ENCODE measurements around the gene HVCN1.

The HVCN1 gene

GRCh38 chr12:110615171-110615570 is 73.7 kb downstream of the HVCN1 start:
- H3K9me2 ChIP-seq (ENCODE audit: low read depth, low read length), result no peaks in the 10 kb centered on the region
- H3K27me3 ChIP-seq (ENCODE audit: insufficient read depth, low read length), result no peaks in the 10 kb centered on the region
- no peaks in the 10 kb centered on the region for H3K36me3 ChIP-seq (ENCODE audit: insufficient read depth, low read length)
- peak overlapping the region; percentile 86 for H3K4me2 ChIP-seq (ENCODE audit: low read length)
- no peaks in the 10 kb centered on the region for H3K9me3 ChIP-seq (ENCODE audit: low read length)
- H3K4me1 ChIP-seq (ENCODE audit: insufficient read depth, low read length, severe bottlenecking), result peaks cover 41% of the 10 kb centered on the region
- no peaks in the 10 kb centered on the region for H4K20me1 ChIP-seq (ENCODE audit: insufficient read depth, low read length)
- H2AFZ ChIP-seq (ENCODE audit: low read length), result no peak overlapping the region
- peak overlapping the region; percentile 75; the same call in 1 of the 2 replicates for H3K9ac ChIP-seq (ENCODE audit: low read length)
- no peak for TF ChIP-seq CTCF (IDR thresholded peaks at IDR 0.05; ENCODE audit: low read length)
- TF ChIP-seq EZH2 (IDR thresholded peaks at IDR 0.05; ENCODE audit: borderline replicate concordance, low read length), result no peak
- no peaks in the 10 kb centered on the region for H3F3A ChIP-seq (ENCODE audit: insufficient read depth, low read length)
- no peaks in the 10 kb centered on the region for H3K79me2 ChIP-seq (ENCODE audit: insufficient read depth, low read length)
- peak overlapping the region; percentile 78 for H3K4me3 ChIP-seq (ENCODE audit: low read depth, low read length, poor library complexity, severe bottlenecking)
- H3K27ac ChIP-seq (ENCODE audit: low read depth, low read length, poor library complexity, severe bottlenecking), result peak overlapping the region; percentile 78

- H3K4me2 ChIP-seq (ENCODE audit: low read length), result peak within 1 kb of the TSS; percentile 86
- H3K79me2 ChIP-seq (ENCODE audit: insufficient read depth, low read length), result no peaks in the 10 kb centered on the region
- peak within 1 kb of the TSS; percentile 78 for H3K27ac ChIP-seq (ENCODE audit: low read depth, low read length, poor library complexity, severe bottlenecking)
- H2AFZ ChIP-seq (ENCODE audit: low read length), result no peak within 1 kb of the TSS
- TF ChIP-seq CTCF (IDR thresholded peaks at IDR 0.05; ENCODE audit: low read length) (no peak), EZH2 (IDR thresholded peaks at IDR 0.05; ENCODE audit: borderline replicate concordance, low read length) (no peak)
- no peaks in the 10 kb centered on the region for H3K9me2 ChIP-seq (ENCODE audit: low read depth, low read length)
- H3K27me3 ChIP-seq (ENCODE audit: insufficient read depth, low read length), result no peaks in the 10 kb centered on the region
- H3K9me3 ChIP-seq (ENCODE audit: low read length), result no peaks in the 10 kb centered on the region
- no peaks in the 10 kb centered on the region for H3K36me3 ChIP-seq (ENCODE audit: insufficient read depth, low read length)
- peaks cover 35% of the 10 kb centered on the region for H3K4me1 ChIP-seq (ENCODE audit: insufficient read depth, low read length, severe bottlenecking)
- H3K4me3 ChIP-seq (ENCODE audit: low read depth, low read length, poor library complexity, severe bottlenecking), result peak within 1 kb of the TSS; percentile 78
- H4K20me1 ChIP-seq (ENCODE audit: insufficient read depth, low read length), result no peaks in the 10 kb centered on the region
- H3K9ac ChIP-seq (ENCODE audit: low read length), result peak within 1 kb of the TSS; percentile 75
- no peaks in the 10 kb centered on the region for H3F3A ChIP-seq (ENCODE audit: insufficient read depth, low read length)
Measured at GRCh38 chr12:110613771-110614684, 74.9 kb downstream of the HVCN1 start, which contains the start of gene TCTN1. TSS of gene TCTN1 (plus strand) at chr12:110614129. CDS start at chr12:110614183, 54 bp downstream.

- no peak overlapping the region for H2AFZ ChIP-seq (ENCODE audit: low read length)
- peak overlapping the region; percentile 78 for H3K4me3 ChIP-seq (ENCODE audit: low read depth, low read length, poor library complexity, severe bottlenecking)
- no peaks in the 10 kb centered on the region for H3K9me2 ChIP-seq (ENCODE audit: low read depth, low read length)
- no peaks in the 10 kb centered on the region for H3K79me2 ChIP-seq (ENCODE audit: insufficient read depth, low read length)
- peak overlapping the region; percentile 75 for H3K9ac ChIP-seq (ENCODE audit: low read length)
- H3K4me1 ChIP-seq (ENCODE audit: insufficient read depth, low read length, severe bottlenecking), result peaks cover 35% of the 10 kb centered on the region
- TF ChIP-seq EZH2 (IDR thresholded peaks at IDR 0.05; ENCODE audit: borderline replicate concordance, low read length) (no peak), CTCF (IDR thresholded peaks at IDR 0.05; ENCODE audit: low read length) (no peak)
- no peaks in the 10 kb centered on the region for H3K27me3 ChIP-seq (ENCODE audit: insufficient read depth, low read length)
- no peaks in the 10 kb centered on the region for H3K9me3 ChIP-seq (ENCODE audit: low read length)
- no peaks in the 10 kb centered on the region for H4K20me1 ChIP-seq (ENCODE audit: insufficient read depth, low read length)
- peak overlapping the region; percentile 86 for H3K4me2 ChIP-seq (ENCODE audit: low read length)
- no peaks in the 10 kb centered on the region for H3F3A ChIP-seq (ENCODE audit: insufficient read depth, low read length)
- H3K27ac ChIP-seq (ENCODE audit: low read depth, low read length, poor library complexity, severe bottlenecking), result peak overlapping the region; percentile 54
- H3K36me3 ChIP-seq (ENCODE audit: insufficient read depth, low read length), result no peaks in the 10 kb centered on the region
Measured at GRCh38 chr12:110613071-110613770, 75.7 kb downstream of the HVCN1 start.
